Mucosa of descending colon (tissue), 3 donors: ENCODE data around the gene THAP3. TPM values are rescaled to one million over a fixed set of nuclear protein-coding genes. Genes with fewer than 3 reads are reported as not detected.
A peak's percentile ranks its signal among the peaks of the same experiment; 100 is the strongest.

Experiments used
- ATAC-seq: fragments of 200-7000 bp; cut with Tn5 transposase; one replicate; pipeline ENCODE4 v1.9.1; 2020; ENCODE audit warnings: mild to moderate bottlenecking, moderate library complexity
- DNase-seq, 3 donors: peaks; one replicate each; pipeline ENCODE4 v3.0.0-alpha.2; 2020
- H3K36me3 ChIP-seq: fragments of 200-600 bp; one replicate; pipeline ENCODE4 v1.8.0; 2021; ENCODE audit warnings: low read depth, mild to moderate bottlenecking
- H3K4me1 ChIP-seq: fragments of 200-600 bp; one replicate; pipeline ENCODE4 v1.8.0; 2021; ENCODE audit warnings: low read depth, mild to moderate bottlenecking
- H3K4me3 ChIP-seq: fragments of 200-600 bp; one replicate; pipeline ENCODE4 v1.8.0; 2021; ENCODE audit warnings: mild to moderate bottlenecking
- H3K9me3 ChIP-seq: fragments of 200-600 bp; one replicate; pipeline ENCODE4 v1.8.0; 2021; ENCODE audit warnings: mild to moderate bottlenecking
- intact Hi-C, 2 donors: fragments of 100-400 bp; cut with DNase I in 1 of 2; cut with micrococcal nuclease in 1 of 2; formaldehyde crosslinking; loops; one replicate each; pipeline versions ENCODE4 v1.11.0 to v1.11.1; 2022; cut with DNase I, micrococcal nuclease
- long read RNA-seq, 2 donors: library from polyadenylated mRNA; unstranded; transcript quantifications; one replicate each; pipeline ENCODE4 v2.0.0, GENCODE V29; 2019 to 2021
- total RNA-seq, 3 donors: library from RNA; stranded (reverse); fragmentation: NEBNext Ultra II Directional in 2 of 3; extraction: Animal tissue kit (Norgen Biotek cat#: 25700) in 2 of 3; gene quantifications; one replicate each; pipeline versions ENCODE4 v1.2.1 to v1.2.4, GENCODE V29; 2021 to 2023
- TF ChIP-seq, protein P1 (sequence below): fragments of 200-600 bp; IDR thresholded peaks from one replicate; pipeline ENCODE4 v1.8.0; 2022; ENCODE audit warnings: antibody characterized with exemption, mild to moderate bottlenecking
- donor health status: DM: no; HTN: no; CAD: no; lungs with moderate emphysema.
- donor health status: DM: no; HTN: no; CAD: no.
- donor health status: DM: no; HTN: yes; CAD: no.

Gene THAP3, protein sequence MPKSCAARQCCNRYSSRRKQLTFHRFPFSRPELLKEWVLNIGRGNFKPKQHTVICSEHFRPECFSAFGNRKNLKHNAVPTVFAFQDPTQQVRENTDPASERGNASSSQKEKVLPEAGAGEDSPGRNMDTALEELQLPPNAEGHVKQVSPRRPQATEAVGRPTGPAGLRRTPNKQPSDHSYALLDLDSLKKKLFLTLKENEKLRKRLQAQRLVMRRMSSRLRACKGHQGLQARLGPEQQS
- total RNA-seq, result 10 to 100 TPM in 2 of 3 donors, 1 to 10 TPM in 1; 8.5 to 19.4 (median 13.7) TPM
- long read RNA-seq, donor 1, transcript THAP3-208 (6 exons, 840 nt), result major isoform, 6 of 33 reads
- long read RNA-seq, donor 1, partial matches to known transcripts, result 15 of 33 reads
- long read RNA-seq, donor 1, other reads (novel, unspliced or antisense), result 11 of 33 reads
- long read RNA-seq, donor 2, partial matches to known transcripts, result 7 of 12 reads
- long read RNA-seq, donor 2, other reads (novel, unspliced or antisense), result 2 of 12 reads

DNA sequence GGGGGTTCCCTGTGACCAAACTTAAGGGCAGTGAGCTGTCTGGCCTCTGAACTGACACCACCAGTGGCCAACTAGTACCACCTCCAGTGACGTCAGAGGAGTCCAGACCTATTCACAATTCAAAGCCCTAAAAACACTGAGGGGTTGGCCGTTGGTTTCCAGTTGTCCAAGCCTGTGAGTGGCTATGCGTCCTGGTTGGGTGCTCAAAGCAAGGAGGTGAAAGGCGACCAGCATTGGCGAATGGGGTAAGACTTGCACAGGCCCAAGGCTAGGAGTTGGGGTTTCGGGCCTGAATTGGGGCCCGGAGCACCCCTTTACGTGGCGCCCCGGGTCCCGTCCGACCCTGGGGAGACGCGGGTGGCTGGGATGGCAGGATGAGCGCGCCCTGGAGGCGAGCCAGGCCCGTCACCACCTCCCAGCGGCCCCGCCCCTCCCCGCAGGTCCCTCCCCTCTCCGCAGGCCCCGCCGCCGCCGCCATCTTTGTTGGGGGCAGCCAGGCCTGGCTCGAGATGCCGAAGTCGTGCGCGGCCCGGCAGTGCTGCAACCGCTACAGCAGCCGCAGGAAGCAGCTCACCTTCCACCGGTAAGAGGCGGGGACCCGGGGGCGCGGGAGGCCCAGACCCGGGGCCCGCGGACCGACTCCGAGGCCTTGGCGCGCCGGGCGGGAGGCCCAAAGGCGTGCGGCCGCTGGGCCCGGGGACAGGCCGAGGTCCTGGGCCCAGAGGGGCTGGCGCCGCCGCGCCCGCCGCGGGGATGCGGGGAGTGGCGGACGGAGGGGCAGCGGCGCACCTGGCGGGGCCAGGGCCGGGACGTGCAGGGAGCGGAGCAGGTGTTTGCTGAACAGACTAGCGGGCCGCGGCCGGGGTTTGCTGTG, at the start of gene THAP3:
Gene THAP3, plus strand, starts transcription at position 159 of the 874 bp plus-strand sequence. Its CDS starts 351 bp downstream, at position 510.
- DNase-seq (peak; percentile 90 to 93 (median 93)), ATAC-seq (peak; percentile 98)
- Histone ChIP-seq H3K4me3 (peak within 1 kb of the TSS; percentile 74), H3K36me3 (peaks cover 9% of the 10 kb centered on the region), H3K4me1 (peaks cover 6% of the 10 kb centered on the region), H3K9me3 (no peaks in the 10 kb centered on the region)
- TF ChIP-seq, protein P1, sequence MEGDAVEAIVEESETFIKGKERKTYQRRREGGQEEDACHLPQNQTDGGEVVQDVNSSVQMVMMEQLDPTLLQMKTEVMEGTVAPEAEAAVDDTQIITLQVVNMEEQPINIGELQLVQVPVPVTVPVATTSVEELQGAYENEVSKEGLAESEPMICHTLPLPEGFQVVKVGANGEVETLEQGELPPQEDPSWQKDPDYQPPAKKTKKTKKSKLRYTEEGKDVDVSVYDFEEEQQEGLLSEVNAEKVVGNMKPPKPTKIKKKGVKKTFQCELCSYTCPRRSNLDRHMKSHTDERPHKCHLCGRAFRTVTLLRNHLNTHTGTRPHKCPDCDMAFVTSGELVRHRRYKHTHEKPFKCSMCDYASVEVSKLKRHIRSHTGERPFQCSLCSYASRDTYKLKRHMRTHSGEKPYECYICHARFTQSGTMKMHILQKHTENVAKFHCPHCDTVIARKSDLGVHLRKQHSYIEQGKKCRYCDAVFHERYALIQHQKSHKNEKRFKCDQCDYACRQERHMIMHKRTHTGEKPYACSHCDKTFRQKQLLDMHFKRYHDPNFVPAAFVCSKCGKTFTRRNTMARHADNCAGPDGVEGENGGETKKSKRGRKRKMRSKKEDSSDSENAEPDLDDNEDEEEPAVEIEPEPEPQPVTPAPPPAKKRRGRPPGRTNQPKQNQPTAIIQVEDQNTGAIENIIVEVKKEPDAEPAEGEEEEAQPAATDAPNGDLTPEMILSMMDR, result no peak
- intact Hi-C loops, result no loop called here

DNA sequence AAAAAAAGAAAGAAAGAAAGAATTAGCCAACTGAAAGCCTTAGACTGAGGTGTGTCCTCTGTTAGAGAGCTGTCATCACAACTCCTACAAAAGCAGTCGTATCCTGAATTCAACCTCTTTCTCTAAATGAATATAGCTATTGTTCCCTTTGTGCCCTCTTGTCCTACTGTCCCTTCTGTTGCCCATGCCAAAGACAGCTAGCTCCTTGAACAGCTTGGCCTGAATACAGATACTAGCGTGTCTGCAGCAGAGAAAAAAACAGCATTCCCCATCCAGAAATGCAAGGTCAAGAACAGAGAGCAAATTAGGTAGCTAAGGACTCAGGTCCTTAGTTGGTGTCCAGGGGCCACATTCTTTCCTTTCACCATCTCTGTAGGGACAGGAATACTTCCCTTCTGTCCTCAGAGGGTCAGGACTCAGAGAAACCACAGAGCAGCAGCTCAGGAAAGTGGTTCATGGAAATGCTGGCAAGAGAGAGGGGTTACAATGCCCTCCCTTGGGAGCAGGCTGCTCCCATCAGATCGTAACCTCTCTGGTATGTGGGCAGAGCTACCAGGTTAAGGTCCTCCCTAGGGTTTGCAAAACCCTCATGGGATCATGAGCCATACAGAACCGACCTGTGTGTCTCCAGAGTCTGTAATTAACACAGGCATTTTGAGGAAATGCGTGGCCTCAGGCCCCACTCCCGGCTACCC, 46.7 kb upstream of the THAP3 start:
- H3K36me3 ChIP-seq, result no peaks in the 10 kb centered on the region
- no peak for ATAC-seq
- no peak overlapping the region for H3K4me3 ChIP-seq
- TF ChIP-seq, protein P1, result no peak
- no peaks in the 10 kb centered on the region for H3K9me3 ChIP-seq
- intact Hi-C loops, result no loop called here
- no peak for DNase-seq
- peaks cover 32% of the 10 kb centered on the region for H3K4me1 ChIP-seq

DNA sequence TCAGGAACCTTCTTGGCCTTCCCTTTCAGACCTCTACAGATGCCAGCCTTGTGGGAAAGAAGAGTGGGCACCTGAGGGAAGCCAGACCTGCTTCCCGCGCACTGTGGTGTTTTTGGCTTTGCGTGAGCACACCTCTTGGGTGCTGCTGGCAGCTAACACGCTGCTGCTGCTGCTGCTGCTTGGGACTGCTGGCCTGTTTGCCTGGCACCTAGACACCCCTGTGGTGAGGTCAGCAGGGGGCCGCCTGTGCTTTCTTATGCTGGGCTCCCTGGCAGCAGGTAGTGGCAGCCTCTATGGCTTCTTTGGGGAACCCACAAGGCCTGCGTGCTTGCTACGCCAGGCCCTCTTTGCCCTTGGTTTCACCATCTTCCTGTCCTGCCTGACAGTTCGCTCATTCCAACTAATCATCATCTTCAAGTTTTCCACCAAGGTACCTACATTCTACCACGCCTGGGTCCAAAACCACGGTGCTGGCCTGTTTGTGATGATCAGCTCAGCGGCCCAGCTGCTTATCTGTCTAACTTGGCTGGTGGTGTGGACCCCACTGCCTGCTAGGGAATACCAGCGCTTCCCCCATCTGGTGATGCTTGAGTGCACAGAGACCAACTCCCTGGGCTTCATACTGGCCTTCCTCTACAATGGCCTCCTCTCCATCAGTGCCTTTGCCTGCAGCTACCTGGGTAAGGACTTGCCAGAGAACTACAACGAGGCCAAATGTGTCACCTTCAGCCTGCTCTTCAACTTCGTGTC, 45.9 kb upstream of the THAP3 start:
- Histone ChIP-seq H3K4me3 (no peak overlapping the region), H3K4me1 (peaks cover 37% of the 10 kb centered on the region), H3K9me3 (no peaks in the 10 kb centered on the region), H3K36me3 (no peaks in the 10 kb centered on the region)
- intact Hi-C loops, result no loop called here
- no peak for DNase-seq
- no peak for ATAC-seq
- TF ChIP-seq, protein P1, result no peak

DNA sequence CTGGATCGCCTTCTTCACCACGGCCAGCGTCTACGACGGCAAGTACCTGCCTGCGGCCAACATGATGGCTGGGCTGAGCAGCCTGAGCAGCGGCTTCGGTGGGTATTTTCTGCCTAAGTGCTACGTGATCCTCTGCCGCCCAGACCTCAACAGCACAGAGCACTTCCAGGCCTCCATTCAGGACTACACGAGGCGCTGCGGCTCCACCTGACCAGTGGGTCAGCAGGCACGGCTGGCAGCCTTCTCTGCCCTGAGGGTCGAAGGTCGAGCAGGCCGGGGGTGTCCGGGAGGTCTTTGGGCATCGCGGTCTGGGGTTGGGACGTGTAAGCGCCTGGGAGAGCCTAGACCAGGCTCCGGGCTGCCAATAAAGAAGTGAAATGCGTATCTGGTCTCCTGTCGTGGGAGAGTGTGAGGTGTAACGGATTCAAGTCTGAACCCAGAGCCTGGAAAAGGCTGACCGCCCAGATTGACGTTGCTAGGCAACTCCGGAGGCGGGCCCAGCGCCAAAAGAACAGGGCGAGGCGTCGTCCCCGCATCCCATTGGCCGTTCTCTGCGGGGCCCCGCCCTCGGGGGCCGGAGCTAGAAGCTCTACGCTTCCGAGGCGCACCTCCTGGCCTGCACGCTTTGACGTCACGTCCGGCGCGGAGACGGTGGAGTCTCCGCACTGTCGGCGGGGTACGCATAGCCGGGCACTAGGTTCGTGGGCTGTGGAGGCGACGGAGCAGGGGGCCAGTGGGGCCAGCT, 45.1 kb upstream of the THAP3 start, which contains the start of gene ZBTB48:
Gene ZBTB48, plus strand, starts transcription at position 621 of the 745 bp plus-strand sequence. CDS start 616 bp downstream, outside the sequence.
- Histone ChIP-seq H3K9me3 (no peaks in the 10 kb centered on the region), H3K4me3 (peak within 1 kb of the TSS; percentile 83), H3K4me1 (peaks cover 37% of the 10 kb centered on the region), H3K36me3 (no peaks in the 10 kb centered on the region)
- ATAC-seq (peak; percentile 96), DNase-seq (peak; percentile 100)
- TF ChIP-seq, protein P1, result no peak
- intact Hi-C loops, result no loop called here
